Transverse colon (tissue), 3 donors: ENCODE results near the gene LRPAP1.

Experiments
- CTCF ChIP-seq, 5 experiments: fragments of 200-600 bp in 3 of 5; fragments of 450-650 bp in 2 of 5; sonication (generic) in 3 of 5; IDR thresholded peaks; 1 replicate in 2 of 5; 2 replicates in 3 of 5; pipeline ENCODE4 v1.5.1; 2016 to 2017; ENCODE audit warnings: antibody characterized with exemption in 5 of 5, inconsistent platforms in 3 of 5, mild to moderate bottlenecking in 2 of 5, moderate library complexity in 1 of 5
- POLR2A ChIP-seq: fragments of 450-650 bp; IDR thresholded peaks from one replicate; pipeline ENCODE4 v1.6.1; 2016; ENCODE audit warnings: antibody characterized with exemption, mild to moderate bottlenecking, moderate library complexity

- TF ChIP-seq POLR2A (no peak), CTCF (IDR thresholded peaks at IDR 0.05) (no peak)
Observed at GRCh38 chr4:3516061-3516835, 16.0 kb downstream of the LRPAP1 start.
